ENCODE results near the gene CRYZL1. TPM values are rescaled to one million over a fixed set of nuclear protein-coding genes. Genes with fewer than 3 reads are reported as not detected.

CRYZL1 gene
- total and polyA plus RNA-seq, 2 donors (not counting 1 experiment from before 2014, with no cell fraction given): 30.7 to 72.6 TPM

GRCh38 chr21:33549848-33550771, 91.4 kb downstream of the CRYZL1 start:
- no peak overlapping the region for H3K27ac ChIP-seq (ENCODE audit: insufficient read depth, low read length)
- no peak overlapping the region for H3K9ac ChIP-seq (ENCODE audit: insufficient read depth, low read length)
- no peak for DNase-seq (ENCODE audit: low read depth in 2 of 2)
- H3K4me3 ChIP-seq (replicated peaks in 1 of 4; ENCODE audit: control extremely low read depth in 1 of 4, insufficient read depth in 1 of 4, low read depth in 3 of 4, low read length in 4 of 4): no peak overlapping the region
- H3K4me1 ChIP-seq (ENCODE audit: control insufficient read depth, extremely low read depth, insufficient read depth, low read length): no peaks in the 10 kb centered on the region
- no peaks in the 10 kb centered on the region for H3K27me3 ChIP-seq (ENCODE audit: control insufficient read depth, insufficient read depth, low read length)
- H2AFZ ChIP-seq (ENCODE audit: low read length): no peak overlapping the region
- H3K9me3 ChIP-seq (ENCODE audit: control insufficient read depth, insufficient read depth, low read depth, low read length): no peaks in the 10 kb centered on the region
- peaks cover 3% of the 10 kb centered on the region for H4K20me1 ChIP-seq (ENCODE audit: control insufficient read depth, extremely low read depth, insufficient read depth, low read length)
- H3K79me2 ChIP-seq (ENCODE audit: control insufficient read depth, insufficient read depth, low read length): peaks cover 97% of the 10 kb centered on the region
- no peak overlapping the region for H3K4me2 ChIP-seq (ENCODE audit: extremely low read depth, insufficient read depth, low read length)
- TF ChIP-seq, protein P1, sequence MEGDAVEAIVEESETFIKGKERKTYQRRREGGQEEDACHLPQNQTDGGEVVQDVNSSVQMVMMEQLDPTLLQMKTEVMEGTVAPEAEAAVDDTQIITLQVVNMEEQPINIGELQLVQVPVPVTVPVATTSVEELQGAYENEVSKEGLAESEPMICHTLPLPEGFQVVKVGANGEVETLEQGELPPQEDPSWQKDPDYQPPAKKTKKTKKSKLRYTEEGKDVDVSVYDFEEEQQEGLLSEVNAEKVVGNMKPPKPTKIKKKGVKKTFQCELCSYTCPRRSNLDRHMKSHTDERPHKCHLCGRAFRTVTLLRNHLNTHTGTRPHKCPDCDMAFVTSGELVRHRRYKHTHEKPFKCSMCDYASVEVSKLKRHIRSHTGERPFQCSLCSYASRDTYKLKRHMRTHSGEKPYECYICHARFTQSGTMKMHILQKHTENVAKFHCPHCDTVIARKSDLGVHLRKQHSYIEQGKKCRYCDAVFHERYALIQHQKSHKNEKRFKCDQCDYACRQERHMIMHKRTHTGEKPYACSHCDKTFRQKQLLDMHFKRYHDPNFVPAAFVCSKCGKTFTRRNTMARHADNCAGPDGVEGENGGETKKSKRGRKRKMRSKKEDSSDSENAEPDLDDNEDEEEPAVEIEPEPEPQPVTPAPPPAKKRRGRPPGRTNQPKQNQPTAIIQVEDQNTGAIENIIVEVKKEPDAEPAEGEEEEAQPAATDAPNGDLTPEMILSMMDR (conservative IDR thresholded peaks at IDR 0.05 in 1 of 2, IDR thresholded peaks at IDR 0.05 in 1 of 2; ENCODE audit: low read depth in 1 of 2, low read length in 2 of 2): no peak
- peaks cover 46% of the 10 kb centered on the region for H3K36me3 ChIP-seq (ENCODE audit: control insufficient read depth, insufficient read depth, low read length)

DNA sequence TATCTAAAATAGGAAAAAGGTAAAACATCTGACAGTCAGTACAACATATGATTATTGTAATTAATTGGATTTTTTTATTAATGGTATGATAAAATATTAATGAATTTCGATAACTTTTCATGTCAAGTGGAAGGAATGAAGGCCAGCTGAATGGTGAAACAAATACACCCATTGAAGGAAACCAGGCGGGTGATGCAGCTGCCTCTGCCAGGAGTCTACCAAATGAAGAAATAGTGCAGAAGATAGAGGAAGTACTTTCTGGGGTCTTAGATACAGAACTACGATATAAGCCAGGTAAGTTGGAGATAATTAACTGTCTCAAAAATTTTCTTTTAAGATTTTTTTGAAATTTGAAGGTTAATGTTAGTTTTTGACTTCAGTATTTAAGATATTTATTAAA, 95.5 kb downstream of the CRYZL1 start:
- no peak overlapping the region for H3K9ac ChIP-seq (ENCODE audit: insufficient read depth, low read length)
- peaks cover 17% of the 10 kb centered on the region for H3K36me3 ChIP-seq (ENCODE audit: control insufficient read depth, insufficient read depth, low read length)
- no peak for DNase-seq (ENCODE audit: low read depth in 2 of 2)
- no peaks in the 10 kb centered on the region for H3K9me3 ChIP-seq (ENCODE audit: control insufficient read depth, insufficient read depth, low read depth, low read length)
- TF ChIP-seq, protein P1 (conservative IDR thresholded peaks at IDR 0.05 in 1 of 2, IDR thresholded peaks at IDR 0.05 in 1 of 2; ENCODE audit: low read depth in 1 of 2, low read length in 2 of 2): no peak
- no peak for TF ChIP-seq EZH2 (IDR thresholded peaks at IDR 0.05; ENCODE audit: low read length, missing control alignments)
- no peak overlapping the region for H2AFZ ChIP-seq (ENCODE audit: low read length)
- H3K27ac ChIP-seq (ENCODE audit: insufficient read depth, low read length): peak overlapping the region; percentile 51
- H3K4me1 ChIP-seq (ENCODE audit: control insufficient read depth, extremely low read depth, insufficient read depth, low read length): no peaks in the 10 kb centered on the region
- H4K20me1 ChIP-seq (ENCODE audit: control insufficient read depth, extremely low read depth, insufficient read depth, low read length): peaks cover 7% of the 10 kb centered on the region
- H3K27me3 ChIP-seq (ENCODE audit: control insufficient read depth, insufficient read depth, low read length): no peaks in the 10 kb centered on the region
- H3K4me3 ChIP-seq (replicated peaks in 1 of 4; ENCODE audit: control extremely low read depth in 1 of 4, insufficient read depth in 1 of 4, low read depth in 3 of 4, low read length in 4 of 4): peak overlapping the region in 1 of 4 experiments; percentile 72
- H3K79me2 ChIP-seq (ENCODE audit: control insufficient read depth, insufficient read depth, low read length): peaks cover 86% of the 10 kb centered on the region
- H3K4me2 ChIP-seq (ENCODE audit: extremely low read depth, insufficient read depth, low read length): peak overlapping the region; percentile 69

DNA sequence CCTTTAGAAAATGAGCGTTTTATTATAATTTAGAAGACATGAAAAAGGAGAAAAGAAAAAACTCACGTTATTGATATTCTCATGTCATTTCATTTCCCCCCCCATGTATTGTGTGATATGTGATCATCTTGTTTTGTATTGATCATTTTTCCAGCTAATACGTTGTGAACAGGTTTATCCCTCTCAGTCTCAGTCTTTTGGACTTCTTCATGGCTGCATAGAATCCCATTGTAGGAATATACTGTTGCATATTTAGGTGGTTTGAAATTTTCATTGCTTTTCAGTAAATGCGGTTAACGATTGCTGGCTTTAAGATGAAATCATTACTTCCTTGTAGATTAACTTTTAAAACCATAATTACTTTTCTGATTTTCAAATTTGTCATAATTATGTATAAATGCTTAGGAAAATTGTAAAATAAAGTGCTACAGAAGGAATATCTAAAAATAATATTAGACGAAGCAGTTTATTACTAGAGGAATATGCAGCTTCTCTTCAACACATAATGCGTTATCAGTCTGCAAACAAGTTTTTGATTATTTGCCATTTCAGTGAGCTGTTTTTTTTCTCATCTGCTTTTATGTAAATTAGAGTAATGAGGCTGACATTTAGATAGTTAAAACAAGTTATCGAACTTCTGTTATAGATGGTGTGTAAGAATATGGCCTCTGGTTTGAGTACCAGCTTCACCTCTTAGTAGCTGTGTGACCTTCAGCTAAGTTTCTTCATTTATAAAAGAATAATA, 96.9 kb downstream of the CRYZL1 start:
- H3K27ac ChIP-seq (ENCODE audit: insufficient read depth, low read length): peak overlapping the region; percentile 99
- peaks cover 6% of the 10 kb centered on the region for H3K4me1 ChIP-seq (ENCODE audit: control insufficient read depth, extremely low read depth, insufficient read depth, low read length)
- peak overlapping the region; percentile 98 for H3K9ac ChIP-seq (ENCODE audit: insufficient read depth, low read length)
- DNase-seq (ENCODE audit: low read depth in 2 of 2): no peak
- peaks cover 7% of the 10 kb centered on the region for H4K20me1 ChIP-seq (ENCODE audit: control insufficient read depth, extremely low read depth, insufficient read depth, low read length)
- H3K27me3 ChIP-seq (ENCODE audit: control insufficient read depth, insufficient read depth, low read length): no peaks in the 10 kb centered on the region
- H3K4me2 ChIP-seq (ENCODE audit: extremely low read depth, insufficient read depth, low read length): peak overlapping the region; percentile 84
- H3K79me2 ChIP-seq (ENCODE audit: control insufficient read depth, insufficient read depth, low read length): peaks cover 83% of the 10 kb centered on the region
- H3K4me3 ChIP-seq (replicated peaks in 1 of 4; ENCODE audit: control extremely low read depth in 1 of 4, insufficient read depth in 1 of 4, low read depth in 3 of 4, low read length in 4 of 4): peak overlapping the region; percentile 65 to 97 (median 78)
- H2AFZ ChIP-seq (ENCODE audit: low read length): no peak overlapping the region
- peaks cover 3% of the 10 kb centered on the region for H3K36me3 ChIP-seq (ENCODE audit: control insufficient read depth, insufficient read depth, low read length)
- TF ChIP-seq EZH2 (IDR thresholded peaks at IDR 0.05; ENCODE audit: low read length, missing control alignments): no peak
- TF ChIP-seq, protein P1 (conservative IDR thresholded peaks at IDR 0.05 in 1 of 2, IDR thresholded peaks at IDR 0.05 in 1 of 2; ENCODE audit: low read depth in 1 of 2, low read length in 2 of 2): no peak
- H3K9me3 ChIP-seq (ENCODE audit: control insufficient read depth, insufficient read depth, low read depth, low read length): no peaks in the 10 kb centered on the region
